Breast epithelium (tissue), 4 donors: ENCODE measurements around the gene SBK2. TPM values are rescaled to one million over a fixed set of nuclear protein-coding genes. Genes with fewer than 3 reads are reported as not detected.

Experiments
- DNase-seq, 2 donors: peaks; one replicate each; pipeline ENCODE4 v3.0.0-alpha.2; 2019; ENCODE audit warnings: low spot score in 2 of 2
- H3K27ac ChIP-seq, 2 donors: fragments of 200-600 bp; sonication (generic) in 1 of 2; one replicate each; pipeline ENCODE4 v1.5.1; 2016 to 2019; ENCODE audit warnings: mild to moderate bottlenecking in 1 of 2
- H3K27me3 ChIP-seq, 2 donors: fragments of 200-600 bp; sonication (generic) in 1 of 2; one replicate each; pipeline versions ENCODE4 v1.5.1 to v1.6.0; 2017 to 2019; ENCODE audit warnings: control low read depth in 1 of 2, mild to moderate bottlenecking in 1 of 2
- H3K36me3 ChIP-seq: fragments of 200-600 bp; one replicate; pipeline ENCODE4 v1.5.1; 2019
- H3K4me1 ChIP-seq, 2 donors: fragments of 200-600 bp; sonication (generic); one replicate each; pipeline ENCODE4 v1.5.1; 2016 to 2019; ENCODE audit warnings: control low read depth in 1 of 2
- H3K4me3 ChIP-seq, 3 donors: fragments of 200-600 bp; sonication (generic); 1 replicate in 2 of 3; 2 replicates in 1 of 3; pipeline ENCODE4 v1.5.1; 2016 to 2019; ENCODE audit warnings: mild to moderate bottlenecking in 3 of 3, moderate library complexity in 2 of 3
- H3K9me3 ChIP-seq, 2 donors: fragments of 200-600 bp; sonication (generic) in 1 of 2; one replicate each; pipeline ENCODE4 v1.5.1; 2016 to 2019; ENCODE audit warnings: control low read depth in 1 of 2
- CTCF ChIP-seq, 3 donors: fragments of 450-650 bp; IDR thresholded peaks; one replicate each; pipeline ENCODE4 v1.5.1; 2016 to 2017; ENCODE audit warnings: antibody characterized with exemption in 3 of 3, mild to moderate bottlenecking in 3 of 3, moderate library complexity in 3 of 3
- POLR2A ChIP-seq: fragments of 450-650 bp; IDR thresholded peaks from one replicate; pipeline ENCODE4 v1.6.1; 2016; ENCODE audit warnings: antibody characterized with exemption, mild to moderate bottlenecking, moderate library complexity
- POLR2AphosphoS5 ChIP-seq, 3 donors: sonication (generic); formaldehyde crosslinking; IDR thresholded peaks; one replicate each; pipeline ENCODE4 v1.6.1; 2017; ENCODE audit warnings: antibody characterized with exemption in 3 of 3
- intact Hi-C: fragments of 100-400 bp; cut with DNase I; formaldehyde crosslinking; loops from one replicate; pipeline ENCODE4 v1.15.1; 2023; ENCODE audit warnings: low total_unique reads
- total RNA-seq, 3 donors: library from RNA; depleted of rRNA; stranded (reverse); fragments of >200 nt; gene quantifications; one replicate each; pipeline ENCODE4 v1.1.0, GENCODE V29; 2016

Gene SBK2
- total RNA-seq, 3 donors from 2014 or later: not detected

DNA sequence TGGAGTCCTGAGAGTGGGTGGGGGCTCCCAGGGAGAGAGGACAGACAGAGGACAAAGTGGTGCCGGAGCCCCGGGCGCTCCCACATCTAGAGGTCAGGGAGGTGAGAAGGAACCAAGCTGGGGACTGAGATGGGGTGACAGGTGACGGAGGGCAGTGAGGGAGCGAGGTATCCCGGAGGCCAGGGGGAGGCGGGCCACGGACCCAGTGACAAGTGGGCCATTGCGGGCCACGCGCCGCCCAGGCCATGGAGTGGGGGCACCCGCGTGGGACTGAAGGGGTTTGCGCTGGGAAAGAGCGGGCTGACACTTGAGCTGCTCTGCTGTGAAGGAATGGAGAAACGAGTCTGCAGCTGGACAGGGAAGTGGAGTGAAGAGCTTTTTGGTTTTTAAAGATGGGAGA is 57.9 kb downstream of the SBK2 start:
- H3K27me3 ChIP-seq: no peaks in the 10 kb centered on the region
- H3K4me1 ChIP-seq: peaks cover 5 to 8% of the 10 kb centered on the region in 2 donors
- no peak for TF ChIP-seq CTCF (IDR thresholded peaks at IDR 0.05)
- TF ChIP-seq POLR2AphosphoS5 (IDR thresholded peaks at IDR 0.05): no peak
- no peak for TF ChIP-seq POLR2A
- no peaks in the 10 kb centered on the region for H3K9me3 ChIP-seq
- no peak for DNase-seq
- H3K27ac ChIP-seq: no peak overlapping the region
- no peaks in the 10 kb centered on the region for H3K36me3 ChIP-seq
- intact Hi-C loops: loop anchor here (10.0 kb wide), 1 partner anchor 1494 kb away; no protein-coding TSS in a partner anchor
- no peak overlapping the region for H3K4me3 ChIP-seq

Other genes starting within 250 kb of the SBK2 start
- gene TMEM150B, start 211.8 kb downstream of the SBK2 start, total RNA-seq: 10 to 100 TPM in 1 of 3 donors, 1 to 10 TPM in 2; 1.6 to 11.8 (median 3.1) TPM
- 10 to 100 TPM in 2 of 3 donors, 1 to 10 TPM in 1; 6.1 to 20.8 (median 18.4) TPM for gene KMT5C, start 197.3 kb downstream of the SBK2 start, total RNA-seq
- 1 to 10 TPM in 1 of 3 donors, under 1 TPM in 1, not detected in 1; 0.73 to 1.3 TPM for gene COX6B2, start 182.4 kb downstream of the SBK2 start, total RNA-seq
- gene GARIN5B, start 173.9 kb downstream of the SBK2 start, total RNA-seq: not detected
- gene IL11, start 166.7 kb downstream of the SBK2 start, total RNA-seq: 1 to 10 TPM in 1 of 3 donors, under 1 TPM in 1, not detected in 1; 0.29 to 1.3 TPM
- gene TMEM190, start 160.3 kb downstream of the SBK2 start, total RNA-seq: not detected
- 10 to 100 TPM in 1 of 3 donors, 1 to 10 TPM in 2; 4.5 to 12.7 (median 9.8) TPM for gene TMEM238, start 152.8 kb downstream of the SBK2 start, total RNA-seq
- gene RPL28, start 151.2 kb downstream of the SBK2 start, total RNA-seq: 100 to 1,000 TPM; 462 to 673 (median 471) TPM
- gene UBE2S, start 129.3 kb downstream of the SBK2 start, total RNA-seq: 1 to 10 TPM; 7.2 to 9.0 (median 8.9) TPM
- gene SHISA7, start 93.8 kb downstream of the SBK2 start, total RNA-seq: under 1 TPM in 1 of 3 donors, not detected in 2; 0.29 TPM
- gene ISOC2, start 75.5 kb downstream of the SBK2 start, total RNA-seq: 10 to 100 TPM; 42.7 to 71.5 (median 57.0) TPM
- gene C19orf85, start 72.4 kb downstream of the SBK2 start, total RNA-seq: not detected
- 1 to 10 TPM; 2.1 to 4.4 (median 4.3) TPM for gene ZNF628, start 60.5 kb downstream of the SBK2 start, total RNA-seq
- 10 to 100 TPM in 2 of 3 donors, 1 to 10 TPM in 1; 1.9 to 11.3 (median 10.8) TPM for gene NAT14, start 51.9 kb downstream of the SBK2 start, total RNA-seq
- 1 to 10 TPM; 3.6 to 7.2 (median 3.8) TPM for gene SSC5D, start 48.7 kb downstream of the SBK2 start, total RNA-seq
- gene SBK3, start 8.4 kb upstream of the SBK2 start, total RNA-seq: 1 to 10 TPM in 1 of 3 donors, not detected in 2; 1.3 TPM
- 1 to 10 TPM; 1.6 to 2.3 (median 1.6) TPM for gene ZNF579, start 43.7 kb upstream of the SBK2 start, total RNA-seq
- 1 to 10 TPM; 3.7 to 7.5 (median 6.1) TPM for gene FIZ1, start 62.4 kb upstream of the SBK2 start, total RNA-seq
- 10 to 100 TPM; 22.3 to 25.6 (median 25.4) TPM for gene ZNF524, start 63.2 kb upstream of the SBK2 start, total RNA-seq
- 1 to 10 TPM; 3.2 to 5.0 (median 3.9) TPM for gene ZNF865, start 68.5 kb upstream of the SBK2 start, total RNA-seq
- 1 to 10 TPM; 2.6 to 6.7 (median 4.9) TPM for gene ZNF784, start 87.4 kb upstream of the SBK2 start, total RNA-seq
- gene ZNF580, start 103.9 kb upstream of the SBK2 start, total RNA-seq: 10 to 100 TPM; 21.0 to 24.3 (median 22.4) TPM
- gene ZNF581, start 106.5 kb upstream of the SBK2 start, total RNA-seq: 10 to 100 TPM; 10.7 to 16.8 (median 16.7) TPM
- gene CCDC106, start 111.1 kb upstream of the SBK2 start, total RNA-seq: 10 to 100 TPM in 2 of 3 donors, 1 to 10 TPM in 1; 7.9 to 10.5 (median 10.2) TPM
- 10 to 100 TPM; 82.5 to 93.4 (median 85.3) TPM for gene U2AF2, start 117.9 kb upstream of the SBK2 start, total RNA-seq
- 10 to 100 TPM; 22.2 to 47.2 (median 27.5) TPM for gene EPN1, start 138.1 kb upstream of the SBK2 start, total RNA-seq
- not detected for gene NLRP9, start 201.3 kb upstream of the SBK2 start, total RNA-seq
- gene RFPL4A, start 222.0 kb upstream of the SBK2 start, total RNA-seq: not detected
- not detected for gene RFPL4AL1, start 232.0 kb upstream of the SBK2 start, total RNA-seq